Measurements from ENCODE around the gene TMPRSS3. TPM values are rescaled to one million over a fixed set of nuclear protein-coding genes. Genes with fewer than 3 reads are reported as not detected.

Gene TMPRSS3
- total RNA-seq, 6 experiments from 2014 or later, result 0.22 to 0.97 (median 0.71) TPM

DNA sequence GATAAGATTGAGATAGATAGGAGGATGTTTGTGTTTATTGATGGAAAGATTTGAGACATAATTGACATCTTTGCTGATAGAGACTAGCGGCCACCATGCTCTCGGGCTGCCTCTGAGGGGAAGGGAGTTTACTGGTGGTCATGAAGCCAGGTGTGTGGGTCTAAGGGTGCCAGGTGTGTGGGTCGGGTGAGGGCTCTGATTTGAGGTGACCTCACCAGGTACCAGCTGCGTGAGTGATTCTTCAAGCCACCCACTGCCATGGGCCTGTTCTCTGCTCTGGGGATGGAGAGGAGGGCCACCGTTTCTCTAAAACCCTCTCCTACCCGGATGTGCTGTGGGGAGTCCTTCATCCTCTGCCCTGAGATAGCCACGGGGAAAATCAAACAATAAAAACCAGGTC is 11.0 kb upstream of the TMPRSS3 start:
- no peaks in the 10 kb centered on the region for H3K9me3 ChIP-seq
- TF ChIP-seq, protein P1, sequence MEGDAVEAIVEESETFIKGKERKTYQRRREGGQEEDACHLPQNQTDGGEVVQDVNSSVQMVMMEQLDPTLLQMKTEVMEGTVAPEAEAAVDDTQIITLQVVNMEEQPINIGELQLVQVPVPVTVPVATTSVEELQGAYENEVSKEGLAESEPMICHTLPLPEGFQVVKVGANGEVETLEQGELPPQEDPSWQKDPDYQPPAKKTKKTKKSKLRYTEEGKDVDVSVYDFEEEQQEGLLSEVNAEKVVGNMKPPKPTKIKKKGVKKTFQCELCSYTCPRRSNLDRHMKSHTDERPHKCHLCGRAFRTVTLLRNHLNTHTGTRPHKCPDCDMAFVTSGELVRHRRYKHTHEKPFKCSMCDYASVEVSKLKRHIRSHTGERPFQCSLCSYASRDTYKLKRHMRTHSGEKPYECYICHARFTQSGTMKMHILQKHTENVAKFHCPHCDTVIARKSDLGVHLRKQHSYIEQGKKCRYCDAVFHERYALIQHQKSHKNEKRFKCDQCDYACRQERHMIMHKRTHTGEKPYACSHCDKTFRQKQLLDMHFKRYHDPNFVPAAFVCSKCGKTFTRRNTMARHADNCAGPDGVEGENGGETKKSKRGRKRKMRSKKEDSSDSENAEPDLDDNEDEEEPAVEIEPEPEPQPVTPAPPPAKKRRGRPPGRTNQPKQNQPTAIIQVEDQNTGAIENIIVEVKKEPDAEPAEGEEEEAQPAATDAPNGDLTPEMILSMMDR (IDR thresholded peaks at IDR 0.05), result no peak
- TF ChIP-seq POLR2A (IDR thresholded peaks at IDR 0.05), result no peak
- H3K4me1 ChIP-seq, result no peaks in the 10 kb centered on the region
- no peak for ATAC-seq
- WGBS (ENCODE audit: insufficient coverage, low coverage, low lambda C conversion rate, missing lambda C conversion rate), result 67% methylated on average over 2 of the region's 7 CpGs
- H3K27ac ChIP-seq, result no peak overlapping the region
- intact Hi-C loops (cut with DNase I), result no loop called here
- no peak overlapping the region for H3K4me3 ChIP-seq
- no peaks in the 10 kb centered on the region for H3K27me3 ChIP-seq
- H3K36me3 ChIP-seq, result no peaks in the 10 kb centered on the region
- peak in 1 of 3 donors; percentile 28 for DNase-seq

DNA sequence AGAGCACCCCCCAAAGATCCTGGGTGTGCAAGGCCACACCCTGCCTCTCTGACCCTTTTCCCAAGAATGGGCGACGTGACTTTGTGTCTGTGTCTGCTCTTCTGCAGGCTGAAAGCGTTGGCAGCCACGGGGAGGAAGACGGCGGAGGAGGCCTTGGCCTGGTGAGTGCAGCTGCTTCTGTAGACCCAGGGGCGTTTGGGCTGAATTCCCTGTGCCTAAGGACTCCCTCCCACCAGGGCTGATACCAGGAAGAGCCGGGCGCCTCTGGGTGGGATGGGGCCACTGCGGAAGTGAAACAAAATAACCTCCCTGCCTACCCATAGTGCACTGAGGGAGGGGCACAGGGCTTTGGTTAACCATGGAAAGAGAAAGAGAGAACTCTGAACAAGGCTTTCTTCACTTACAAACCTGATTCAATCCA is 10.4 kb upstream of the TMPRSS3 start:
- peak in 1 of 3 donors; percentile 28 for DNase-seq
- Histone ChIP-seq H3K4me3 (no peak overlapping the region), H3K27ac (no peak overlapping the region), H3K27me3 (no peaks in the 10 kb centered on the region), H3K36me3 (no peaks in the 10 kb centered on the region), H3K9me3 (no peaks in the 10 kb centered on the region), H3K4me1 (no peaks in the 10 kb centered on the region)
- 69% methylated on average over 5 of the region's 10 CpGs for WGBS (ENCODE audit: insufficient coverage, low coverage, low lambda C conversion rate, missing lambda C conversion rate)
- ATAC-seq, result peak; percentile 32 to 50 (median 36)
- intact Hi-C loops (cut with DNase I), result no loop called here
- TF ChIP-seq POLR2A (IDR thresholded peaks at IDR 0.05), result no peak
- TF ChIP-seq, protein P1 (IDR thresholded peaks at IDR 0.05), result no peak

DNA sequence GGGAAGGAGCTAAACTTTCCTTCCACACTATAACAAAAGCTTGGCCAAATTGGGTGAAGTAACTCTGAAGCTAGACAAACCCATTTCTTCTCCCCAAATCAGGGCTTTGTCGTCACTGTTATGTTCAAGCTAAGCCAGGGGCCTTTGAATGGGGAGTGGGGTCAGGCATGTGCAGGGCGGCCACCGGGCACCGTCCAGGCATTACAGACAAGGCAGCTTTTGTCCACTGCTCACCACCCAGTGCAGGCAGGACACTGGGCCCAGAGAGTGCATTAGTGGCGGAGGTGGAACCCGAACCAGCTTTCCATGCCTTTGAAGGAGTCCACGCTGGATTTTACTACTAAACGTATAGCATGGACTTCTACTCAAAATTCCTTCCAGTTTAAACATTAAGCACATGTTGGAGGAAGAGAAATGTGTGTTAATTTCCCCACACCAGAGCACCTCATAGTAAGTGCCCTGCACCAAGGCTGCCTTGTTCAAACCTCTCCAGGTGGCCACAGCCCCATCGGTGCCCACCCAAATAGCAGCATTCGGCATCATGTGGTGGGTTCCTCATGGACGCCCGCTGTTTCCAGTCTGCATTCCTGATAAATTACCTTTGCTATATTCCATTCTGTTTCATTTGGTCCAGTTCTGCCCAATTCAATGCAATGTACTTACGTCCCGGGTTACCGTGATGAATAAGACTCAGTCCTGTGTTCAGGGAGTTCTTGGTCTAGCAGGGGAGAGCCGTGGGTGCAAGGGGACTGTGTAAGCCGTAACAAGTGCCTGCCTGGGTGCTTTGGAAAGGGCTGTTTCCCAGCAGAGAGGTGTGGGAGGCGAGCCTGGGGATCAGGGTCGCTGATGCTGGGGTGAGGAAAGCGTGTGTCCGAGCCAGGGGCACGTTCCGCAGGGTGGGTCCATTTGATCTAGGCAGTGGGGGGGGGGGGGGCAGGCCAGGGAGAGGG is 9.5 kb upstream of the TMPRSS3 start:
- H3K27ac ChIP-seq, result no peak overlapping the region
- no peaks in the 10 kb centered on the region for H3K36me3 ChIP-seq
- no peaks in the 10 kb centered on the region for H3K9me3 ChIP-seq
- intact Hi-C loops (cut with DNase I), result no loop called here
- no peaks in the 10 kb centered on the region for H3K27me3 ChIP-seq
- H3K4me3 ChIP-seq, result no peak overlapping the region
- TF ChIP-seq, protein P1 (IDR thresholded peaks at IDR 0.05), result no peak
- TF ChIP-seq POLR2A (IDR thresholded peaks at IDR 0.05), result no peak
- DNase-seq (peak in 1 of 3 donors; percentile 32), ATAC-seq (no peak)
- 85% methylated on average over 10 of the region's 23 CpGs for WGBS (ENCODE audit: insufficient coverage, low coverage, low lambda C conversion rate, missing lambda C conversion rate)
- H3K4me1 ChIP-seq, result no peaks in the 10 kb centered on the region

DNA sequence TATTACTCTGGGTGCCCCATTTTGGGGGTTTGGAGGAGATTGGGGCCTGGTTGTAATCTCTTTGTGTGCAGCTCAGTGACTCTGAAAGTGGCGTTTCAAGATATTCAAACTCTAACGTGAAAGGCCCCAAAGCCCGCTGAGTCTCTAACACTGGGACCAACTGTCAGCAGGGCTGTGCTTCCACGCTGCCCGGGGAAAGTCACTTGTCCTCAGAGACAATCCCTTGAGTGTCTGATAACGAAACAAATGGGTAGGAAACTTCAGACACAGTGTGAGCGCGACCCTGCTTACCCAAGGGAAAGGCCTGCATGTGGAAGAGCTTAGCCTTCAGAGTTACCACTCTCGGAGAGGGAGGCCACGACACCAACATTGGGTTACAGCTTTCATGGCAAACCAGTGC is 8.7 kb upstream of the TMPRSS3 start:
- H3K36me3 ChIP-seq, result no peaks in the 10 kb centered on the region
- H3K4me3 ChIP-seq, result no peak overlapping the region
- no peak overlapping the region for H3K27ac ChIP-seq
- DNase-seq (peak in 1 of 3 donors; percentile 13), ATAC-seq (no peak)
- no peaks in the 10 kb centered on the region for H3K27me3 ChIP-seq
- no peaks in the 10 kb centered on the region for H3K9me3 ChIP-seq
- H3K4me1 ChIP-seq, result no peaks in the 10 kb centered on the region
- WGBS (ENCODE audit: insufficient coverage, low coverage, low lambda C conversion rate, missing lambda C conversion rate), result 64% methylated on average over 3 of the region's 10 CpGs
- TF ChIP-seq POLR2A (IDR thresholded peaks at IDR 0.05), result no peak
- TF ChIP-seq, protein P1 (IDR thresholded peaks at IDR 0.05), result no peak
- intact Hi-C loops (cut with DNase I), result no loop called here
